DOHH2 (cell line): Measurements from ENCODE around the gene SCAP.

Source experiments
- CTCF ChIP-seq: fragments of 200-600 bp; sonication (generic); IDR thresholded peaks from one replicate; pipeline ENCODE4 v1.5.1; 2014; ENCODE audit warnings: antibody characterized with exemption, mild to moderate bottlenecking, low read depth, low read length; ENCODE audit not compliant: poor library complexity, severe bottlenecking
- EZH2phosphoT487 ChIP-seq: fragments of 200-600 bp; sonication (generic); IDR thresholded peaks from 2 replicates; pipeline ENCODE4 v1.6.1; 2017; ENCODE audit warnings: borderline replicate concordance, mild to moderate bottlenecking, antibody characterized with exemption, low read length, moderate library complexity, mixed read lengths

GRCh38 chr3:47367631-47368030 lies 108.1 kb downstream of the SCAP start:
- TF ChIP-seq CTCF (no peak), EZH2phosphoT487 (no peak)
